Activated naive CD4-positive, alpha-beta T cell treated with anti-CD3 and anti-CD28 coated beads, Interleukin-2, amount 10 ng/mL, durations not matched to agents 7 days and 5 days (primary cell): ENCODE results near the gene PTPRF.

ENCODE experiments used
- CTCF ChIA-PET: fragments of 350-600 bp; sonication (Branson Sonifier 250); formaldehyde crosslinking; loops from one replicate; lab custom pipeline; 2021; ENCODE audit warnings: antibody characterized with exemption; lab: Charles Lee
- DNase-seq: peaks from one replicate; pipeline ENCODE4 v3.0.0-alpha.2; 2020
- H3K27ac Mint-ChIP-seq: one replicate; pipeline ENCODE4 v1.8.0; 2021; ENCODE audit warnings: mild to moderate bottlenecking, moderate library complexity, mixed read lengths
- H3K27me3 Mint-ChIP-seq: one replicate; pipeline ENCODE4 v1.8.0; 2021; ENCODE audit warnings: mild to moderate bottlenecking, mixed read lengths
- H3K36me3 Mint-ChIP-seq: one replicate; pipeline ENCODE4 v1.8.0; 2021; ENCODE audit warnings: mixed read lengths
- H3K4me1 Mint-ChIP-seq: one replicate; pipeline ENCODE4 v1.8.0; 2021; ENCODE audit warnings: mixed read lengths
- H3K4me3 Mint-ChIP-seq: one replicate; pipeline ENCODE4 v1.8.0; 2021; ENCODE audit warnings: mild to moderate bottlenecking, moderate library complexity, mixed read lengths
- H3K9me3 Mint-ChIP-seq: one replicate; pipeline ENCODE4 v1.8.0; 2021; ENCODE audit warnings: mixed read lengths

The PTPRF gene

GRCh38 chr1:43507296-43508295 lies 23.1 kb upstream of the PTPRF start:
- H3K9me3 Mint-ChIP-seq, result no peaks in the 10 kb centered on the region
- CTCF ChIA-PET, result no interaction called here
- peaks cover 13% of the 10 kb centered on the region for H3K27me3 Mint-ChIP-seq

GRCh38 chr1:43509007-43509739 lies 21.5 kb upstream of the PTPRF start:
- Mint-ChIP-seq H3K4me1 (no peaks in the 10 kb centered on the region), H3K4me3 (no peak overlapping the region), H3K9me3 (no peaks in the 10 kb centered on the region), H3K27me3 (peaks cover 13% of the 10 kb centered on the region), H3K36me3 (no peaks in the 10 kb centered on the region), H3K27ac (no peak overlapping the region)
- CTCF ChIA-PET, result no interaction called here
- no peak for DNase-seq

More at GRCh38 chr1:43507296-43508295, 23.1 kb upstream of the PTPRF start:
- H3K27ac Mint-ChIP-seq, result no peak overlapping the region
- no peaks in the 10 kb centered on the region for H3K36me3 Mint-ChIP-seq
- H3K4me1 Mint-ChIP-seq, result no peaks in the 10 kb centered on the region
- no peak overlapping the region for H3K4me3 Mint-ChIP-seq
- no peak for DNase-seq

- H3K4me3 Mint-ChIP-seq, result no peak overlapping the region
- no peaks in the 10 kb centered on the region for H3K9me3 Mint-ChIP-seq
- CTCF ChIA-PET, result no interaction called here
- H3K27ac Mint-ChIP-seq, result no peak overlapping the region
- no peak for DNase-seq
- no peaks in the 10 kb centered on the region for H3K4me1 Mint-ChIP-seq
- no peaks in the 10 kb centered on the region for H3K36me3 Mint-ChIP-seq
- H3K27me3 Mint-ChIP-seq, result peaks cover 13% of the 10 kb centered on the region
Observed at GRCh38 chr1:43509740-43510375, 20.8 kb upstream of the PTPRF start.

GRCh38 chr1:43510621-43511020 lies 20.1 kb upstream of the PTPRF start:
- H3K27ac Mint-ChIP-seq, result no peak overlapping the region
- no peaks in the 10 kb centered on the region for H3K9me3 Mint-ChIP-seq
- H3K27me3 Mint-ChIP-seq, result peaks cover 13% of the 10 kb centered on the region
- no peaks in the 10 kb centered on the region for H3K4me1 Mint-ChIP-seq
- CTCF ChIA-PET, result no interaction called here
- no peaks in the 10 kb centered on the region for H3K36me3 Mint-ChIP-seq
- no peak for DNase-seq
- no peak overlapping the region for H3K4me3 Mint-ChIP-seq

- CTCF ChIA-PET, result interaction anchor here (0.5 kb wide), 1 partner anchor 132 kb away, joined by 7 read pairs; no protein-coding TSS in a partner anchor
- Mint-ChIP-seq H3K27ac (no peak overlapping the region), H3K27me3 (peaks cover 13% of the 10 kb centered on the region), H3K4me1 (no peaks in the 10 kb centered on the region), H3K9me3 (no peaks in the 10 kb centered on the region), H3K36me3 (no peaks in the 10 kb centered on the region), H3K4me3 (no peak overlapping the region)
- no peak for DNase-seq
Observed at GRCh38 chr1:43511394-43511793, 19.3 kb upstream of the PTPRF start.

GRCh38 chr1:43512133-43512532 lies 18.6 kb upstream of the PTPRF start:
- Mint-ChIP-seq H3K9me3 (no peaks in the 10 kb centered on the region), H3K4me3 (no peak overlapping the region), H3K36me3 (no peaks in the 10 kb centered on the region), H3K4me1 (no peaks in the 10 kb centered on the region), H3K27me3 (peaks cover 15% of the 10 kb centered on the region), H3K27ac (no peak overlapping the region)
- CTCF ChIA-PET, result interaction anchor here (0.5 kb wide), 1 partner anchor 132 kb away, joined by 7 read pairs; no protein-coding TSS in a partner anchor
- no peak for DNase-seq

GRCh38 chr1:43512681-43513080 lies 18.0 kb upstream of the PTPRF start:
- CTCF ChIA-PET, result no interaction called here
- Mint-ChIP-seq H3K27ac (no peak overlapping the region), H3K27me3 (peaks cover 14% of the 10 kb centered on the region), H3K4me3 (no peak overlapping the region), H3K9me3 (no peaks in the 10 kb centered on the region), H3K4me1 (no peaks in the 10 kb centered on the region), H3K36me3 (no peaks in the 10 kb centered on the region)
- no peak for DNase-seq

- Mint-ChIP-seq H3K4me1 (no peaks in the 10 kb centered on the region), H3K9me3 (no peaks in the 10 kb centered on the region), H3K4me3 (no peak overlapping the region), H3K36me3 (no peaks in the 10 kb centered on the region), H3K27me3 (peaks cover 7% of the 10 kb centered on the region), H3K27ac (no peak overlapping the region)
- no peak for DNase-seq
- CTCF ChIA-PET, result no interaction called here
Observed at GRCh38 chr1:43513471-43514173, 17.1 kb upstream of the PTPRF start.

- CTCF ChIA-PET, result no interaction called here
- DNase-seq, result no peak
- Mint-ChIP-seq H3K4me1 (no peaks in the 10 kb centered on the region), H3K9me3 (no peaks in the 10 kb centered on the region), H3K4me3 (no peak overlapping the region), H3K27ac (no peak overlapping the region), H3K36me3 (no peaks in the 10 kb centered on the region), H3K27me3 (peaks cover 36% of the 10 kb centered on the region)
Observed at GRCh38 chr1:43518935-43519686, 11.6 kb upstream of the PTPRF start.

GRCh38 chr1:43520100-43520778 lies 10.4 kb upstream of the PTPRF start:
- Mint-ChIP-seq H3K27ac (no peak overlapping the region), H3K36me3 (no peaks in the 10 kb centered on the region), H3K4me3 (no peak overlapping the region), H3K9me3 (no peaks in the 10 kb centered on the region), H3K27me3 (peaks cover 45% of the 10 kb centered on the region), H3K4me1 (no peaks in the 10 kb centered on the region)
- DNase-seq, result no peak
- CTCF ChIA-PET, result interaction anchor here (0.8 kb wide), 1 partner anchor 415 kb away, joined by 3 read pairs; no protein-coding TSS in a partner anchor

- Mint-ChIP-seq H3K4me1 (no peaks in the 10 kb centered on the region), H3K27ac (no peak overlapping the region), H3K4me3 (no peak overlapping the region), H3K9me3 (no peaks in the 10 kb centered on the region), H3K27me3 (peaks cover 52% of the 10 kb centered on the region), H3K36me3 (no peaks in the 10 kb centered on the region)
- CTCF ChIA-PET, result interaction anchor here (0.8 kb wide), 1 partner anchor 414 kb away, joined by 3 read pairs; no protein-coding TSS in a partner anchor
- DNase-seq, result no peak
Observed at GRCh38 chr1:43521078-43521477, 9.6 kb upstream of the PTPRF start.

GRCh38 chr1:43521756-43522155 lies 8.9 kb upstream of the PTPRF start:
- Mint-ChIP-seq H3K4me1 (no peaks in the 10 kb centered on the region), H3K27me3 (peaks cover 55% of the 10 kb centered on the region), H3K36me3 (no peaks in the 10 kb centered on the region), H3K9me3 (no peaks in the 10 kb centered on the region), H3K4me3 (no peak overlapping the region), H3K27ac (no peak overlapping the region)
- no peak for DNase-seq
- CTCF ChIA-PET, result interaction anchor here (1.0 kb wide), 1 partner anchor 295 kb away, joined by 3 read pairs; no protein-coding TSS in a partner anchor
